Measurements from ENCODE around the gene CCIN.
"Not testable (repeated sequence)": the region's sequence is repeated elsewhere in the genome, so short reads cannot be mapped to it uniquely, and the experiment has no call there.

The CCIN gene

DNA sequence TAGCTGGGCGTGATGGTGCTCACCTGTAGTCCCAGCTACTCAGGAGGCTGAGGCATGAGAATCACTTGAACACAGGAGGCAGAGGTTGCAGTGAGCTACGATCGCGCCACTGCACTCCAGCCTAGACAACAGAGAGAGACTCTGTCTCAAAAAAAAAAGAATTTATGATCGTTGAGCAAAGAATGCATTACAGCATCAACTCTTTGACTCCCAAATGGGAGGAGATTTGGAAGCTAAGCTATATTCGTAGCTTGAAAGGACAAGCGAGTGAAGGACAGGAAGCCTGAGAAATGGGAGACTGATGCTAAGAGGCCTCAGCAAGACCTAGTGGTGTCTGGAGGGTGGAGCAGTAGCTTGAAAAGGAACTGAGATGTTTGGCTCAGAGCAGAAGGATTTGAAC is 10.3 kb upstream of the CCIN start:
- H3K4me3 ChIP-seq (ENCODE audit: low read depth, low read length) = no peak overlapping the region
- no peak for TF ChIP-seq CTCF (conservative IDR thresholded peaks at IDR 0.05; ENCODE audit: low read depth, low read length)
- peak; percentile 15 for DNase-seq (ENCODE audit: low read depth)

DNA sequence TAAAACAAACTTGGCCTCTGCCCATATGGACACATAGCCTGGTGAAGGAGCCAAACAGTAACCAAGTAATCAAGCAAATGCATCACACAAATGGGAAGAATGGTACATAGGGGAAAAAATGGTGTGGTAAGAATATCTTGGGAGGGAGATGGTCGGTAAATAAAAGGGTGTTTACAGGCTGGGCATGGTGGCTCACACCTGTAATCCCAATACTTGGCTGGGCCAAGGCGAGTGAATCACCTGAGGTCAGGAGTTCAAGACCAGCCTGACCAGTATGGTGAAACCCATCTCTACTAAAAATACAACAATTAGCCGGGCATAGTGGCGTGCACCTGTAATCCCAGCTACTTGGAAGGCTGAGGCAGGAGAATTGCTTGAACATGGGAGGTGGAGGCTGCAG is 9.7 kb upstream of the CCIN start:
- not testable (repeated sequence) for H3K4me3 ChIP-seq (ENCODE audit: low read depth, low read length); DNase-seq (ENCODE audit: low read depth)

DNA sequence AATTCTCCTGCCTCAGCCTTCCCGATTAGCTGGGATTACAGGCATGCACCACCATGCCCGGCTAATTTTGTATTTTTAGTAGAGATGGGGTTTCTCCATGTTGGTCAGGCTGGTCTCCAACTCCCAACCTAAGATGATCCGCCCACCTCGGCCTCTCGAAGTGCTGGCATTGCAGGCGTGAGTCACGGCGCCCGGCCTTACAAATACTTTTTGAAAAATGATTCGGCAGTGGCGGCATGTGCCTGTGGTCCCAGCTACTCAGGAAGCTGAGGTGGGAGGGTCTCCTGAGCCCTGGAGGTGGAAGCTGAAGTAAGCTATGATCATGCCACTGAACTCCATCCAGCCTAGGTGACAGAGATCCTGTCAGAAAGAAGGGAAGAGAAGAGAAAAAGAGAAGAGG is 9.1 kb upstream of the CCIN start:
- not testable (repeated sequence) for H3K4me3 ChIP-seq (ENCODE audit: low read depth, low read length); DNase-seq (ENCODE audit: low read depth)

DNA sequence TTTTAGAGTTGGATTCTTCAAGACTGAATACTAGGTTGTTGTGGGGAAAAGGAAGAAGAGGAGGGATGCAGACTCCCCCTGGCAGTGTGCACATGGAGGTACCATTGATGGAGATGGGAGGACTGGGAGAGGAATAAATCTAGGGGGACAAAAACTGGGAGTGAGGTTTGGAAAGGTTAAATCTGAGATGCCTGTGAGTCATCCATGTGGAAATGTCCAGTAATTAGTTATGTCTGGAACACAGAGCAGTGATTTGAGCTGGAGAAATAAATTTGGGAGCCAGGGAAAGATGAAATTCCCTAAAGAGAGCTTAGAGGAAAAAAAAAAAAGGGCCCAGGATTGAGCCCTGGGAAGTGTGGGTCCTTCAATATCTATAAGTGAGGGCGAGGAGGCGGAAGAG is 8.0 kb upstream of the CCIN start:
- DNase-seq (ENCODE audit: low read depth) = no peak
- TF ChIP-seq CTCF (conservative IDR thresholded peaks at IDR 0.05; ENCODE audit: low read depth, low read length) = no peak
- H3K4me3 ChIP-seq (ENCODE audit: low read depth, low read length) = no peak overlapping the region

GRCh38 chr9:36162211-36162738 is 6.9 kb upstream of the CCIN start:
- DNase-seq (ENCODE audit: low read depth) = no peak
- H3K4me3 ChIP-seq (ENCODE audit: low read depth, low read length) = no peak overlapping the region
- TF ChIP-seq CTCF (conservative IDR thresholded peaks at IDR 0.05; ENCODE audit: low read depth, low read length) = no peak

GRCh38 chr9:36163049-36163785 is 6.0 kb upstream of the CCIN start:
- no peak for TF ChIP-seq CTCF (conservative IDR thresholded peaks at IDR 0.05; ENCODE audit: low read depth, low read length)
- DNase-seq (ENCODE audit: low read depth) = peak; percentile 86
- no peak overlapping the region for H3K4me3 ChIP-seq (ENCODE audit: low read depth, low read length)

- DNase-seq (ENCODE audit: low read depth) = peak; percentile 56
Measured at GRCh38 chr9:36163786-36164170, 5.4 kb upstream of the CCIN start.

More at GRCh38 chr9:36163786-36164170, 5.4 kb upstream of the CCIN start:
- TF ChIP-seq CTCF (conservative IDR thresholded peaks at IDR 0.05; ENCODE audit: low read depth, low read length) = no peak
- no peak overlapping the region for H3K4me3 ChIP-seq (ENCODE audit: low read depth, low read length)

All from choroid plexus epithelial cell (primary cell).